Endodermal cell (in vitro differentiated cells): ENCODE data around the gene SLC35B2. TPM values are rescaled to one million over a fixed set of nuclear protein-coding genes. Genes with fewer than 3 reads are reported as not detected.
A peak's percentile ranks its signal among the peaks of the same experiment; 100 is the strongest.

Experiments
- DNase-seq: peaks from one replicate; pipeline ENCODE4 v3.0.0-alpha.2; 2017
- H3K27ac ChIP-seq: 2 replicates; pipeline ENCODE4 v1.5.1; 2013; ENCODE audit warnings: mild to moderate bottlenecking, low read depth, low read length, moderate library complexity
- H3K27me3 ChIP-seq: 2 replicates; pipeline ENCODE4 v1.6.1; 2013; ENCODE audit warnings: mild to moderate bottlenecking, low read length, moderate library complexity; ENCODE audit not compliant: insufficient read depth, control insufficient read depth, poor library complexity, severe bottlenecking
- H3K36me3 ChIP-seq: 2 replicates; pipeline ENCODE4 v1.7.0; 2013; ENCODE audit warnings: mild to moderate bottlenecking, low read length, moderate library complexity; ENCODE audit not compliant: control insufficient read depth, insufficient read depth
- H3K4me1 ChIP-seq: one replicate; pipeline ENCODE4 v1.7.0; 2013; ENCODE audit warnings: low read length; ENCODE audit not compliant: control insufficient read depth, insufficient read depth
- H3K4me3 ChIP-seq: 2 replicates; pipeline ENCODE4 v1.5.1; 2013; ENCODE audit warnings: mild to moderate bottlenecking, low read length, moderate library complexity
- H3K9ac ChIP-seq: 2 replicates; pipeline ENCODE4 v1.6.1; 2013; ENCODE audit warnings: mild to moderate bottlenecking, low read length, moderate library complexity; ENCODE audit not compliant: poor library complexity, severe bottlenecking; ENCODE audit errors: extremely low read depth
- H3K9me3 ChIP-seq: 2 replicates; pipeline ENCODE4 v1.6.1; 2013; ENCODE audit warnings: mild to moderate bottlenecking, low read length, moderate library complexity; ENCODE audit not compliant: control insufficient read depth
- H3K27ac Mint-ChIP-seq: 2 replicates; pipeline ENCODE4 v1.8.0; 2020; ENCODE audit warnings: mixed read lengths
- H3K27me3 Mint-ChIP-seq: 2 replicates; pipeline ENCODE4 v1.8.0; 2021; ENCODE audit warnings: mild to moderate bottlenecking, mixed read lengths; ENCODE audit not compliant: insufficient read depth
- H3K36me3 Mint-ChIP-seq: 2 replicates; pipeline ENCODE4 v1.8.0; 2020; ENCODE audit warnings: low read depth, mixed read lengths
- H3K4me1 Mint-ChIP-seq: 2 replicates; pipeline ENCODE4 v1.8.0; 2020; ENCODE audit warnings: mixed read lengths
- H3K4me3 Mint-ChIP-seq: 2 replicates; pipeline ENCODE4 v1.8.0; 2020; ENCODE audit warnings: mild to moderate bottlenecking, moderate library complexity, mixed read lengths
- H3K9me3 Mint-ChIP-seq: 2 replicates; pipeline ENCODE4 v1.8.0; 2020; ENCODE audit warnings: mild to moderate bottlenecking, mixed read lengths
- CTCF ChIP-seq: fragments of 200-600 bp; sonication (generic); conservative IDR thresholded peaks from 2 replicates; pipeline ENCODE4 v1.5.0; 2021; ENCODE audit warnings: antibody characterized with exemption, mild to moderate bottlenecking
- WGBS, 2 experiments: methylation state at CpG; one replicate each; pipeline versions ENCODE4 v1.1.5 to v1.1.7; 2013; ENCODE audit warnings: missing lambda C conversion rate in 2 of 2, mixed read lengths in 1 of 2; ENCODE audit not compliant: insufficient coverage in 1 of 2, insufficient read length in 1 of 2; 5-methylcytosine and 5-hydroxymethylcytosine counted together
- total RNA-seq, 2 donors: library from RNA; stranded (reverse); fragmentation: NEBNext Ultra II Directional in 1 of 2; extraction: Animal tissue kit (Norgen Biotek cat#: 25700) in 1 of 2; gene quantifications; 2 replicates in 1 of 2; 3 replicates in 1 of 2; pipeline ENCODE4 v1.2.1, GENCODE V29; 2021

SLC35B2 gene
- total RNA-seq, 2 donors from 2014 or later = 52.5 to 54.3 TPM

DNA sequence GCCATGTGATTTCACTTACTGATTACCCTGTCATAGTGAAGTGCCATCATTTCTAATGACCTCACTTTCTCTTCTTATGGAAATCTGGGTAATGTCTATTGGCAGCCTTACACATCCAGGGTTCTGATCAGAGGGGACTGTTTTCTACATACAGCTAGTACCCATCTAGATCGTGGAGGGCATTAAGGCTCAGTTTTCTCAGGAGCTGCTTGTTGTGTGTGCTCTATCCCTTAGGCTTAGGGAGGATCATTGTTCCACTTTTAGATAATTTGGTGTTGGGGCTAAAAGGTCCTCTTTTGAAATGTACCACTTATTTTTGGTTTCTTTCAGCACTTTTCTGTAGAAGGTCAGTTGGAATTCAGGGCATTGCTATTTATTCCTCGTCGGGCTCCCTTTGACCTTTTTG is 6.6 kb downstream of the SLC35B2 start:
- Histone ChIP-seq H3K27me3 (no peaks in the 10 kb centered on the region), H3K9ac (peak overlapping the region; percentile 21), H3K4me1 (no peaks in the 10 kb centered on the region), H3K4me3 (peak overlapping the region; percentile 100), H3K36me3 (peaks cover 74% of the 10 kb centered on the region), H3K9me3 (no peaks in the 10 kb centered on the region), H3K27ac (no peak overlapping the region)
- peaks cover 29% of the 10 kb centered on the region for H3K4me1 Mint-ChIP-seq
- peak overlapping the region; percentile 52 for H3K27ac Mint-ChIP-seq
- no peak overlapping the region for H3K4me3 Mint-ChIP-seq
- no peaks in the 10 kb centered on the region for H3K27me3 Mint-ChIP-seq
- peaks cover 81% of the 10 kb centered on the region for H3K36me3 Mint-ChIP-seq
- no peak for DNase-seq
- no peak for TF ChIP-seq CTCF
- WGBS, 2 experiments = 96% methylated on average over 3 of the region's 3 CpGs; no CpG with 5 or more reads in 1 of the 2 experiments
- peaks cover 2% of the 10 kb centered on the region for H3K9me3 Mint-ChIP-seq

GRCh38 chr6:44250067-44250717 is 7.1 kb downstream of the SLC35B2 start:
- Histone ChIP-seq H3K4me3 (peak overlapping the region; percentile 100), H3K27me3 (no peaks in the 10 kb centered on the region), H3K36me3 (peaks cover 73% of the 10 kb centered on the region), H3K9me3 (no peaks in the 10 kb centered on the region), H3K27ac (no peak overlapping the region), H3K9ac (no peak overlapping the region), H3K4me1 (no peaks in the 10 kb centered on the region)
- peak overlapping the region; percentile 98 for H3K4me3 Mint-ChIP-seq
- peaks cover 75% of the 10 kb centered on the region for H3K36me3 Mint-ChIP-seq
- peaks cover 2% of the 10 kb centered on the region for H3K9me3 Mint-ChIP-seq
- H3K4me1 Mint-ChIP-seq = peaks cover 29% of the 10 kb centered on the region
- H3K27me3 Mint-ChIP-seq = no peaks in the 10 kb centered on the region
- peak overlapping the region; percentile 37 for H3K27ac Mint-ChIP-seq
- no peak for DNase-seq
- WGBS, 2 experiments = 95 to 100% methylated on average over 3 to 6 of the region's 6 CpGs
- no peak for TF ChIP-seq CTCF

GRCh38 chr6:44249082-44249748 is 8.1 kb downstream of the SLC35B2 start:
- H3K4me3 Mint-ChIP-seq = peak overlapping the region; percentile 98
- no peaks in the 10 kb centered on the region for H3K4me1 ChIP-seq
- H3K9me3 ChIP-seq = no peaks in the 10 kb centered on the region
- H3K4me3 ChIP-seq = peak overlapping the region; percentile 100
- DNase-seq = no peak
- TF ChIP-seq CTCF = no peak
- H3K27ac Mint-ChIP-seq = peak overlapping the region; percentile 99
- H3K9ac ChIP-seq = peak overlapping the region; percentile 100
- H3K4me1 Mint-ChIP-seq = peaks cover 32% of the 10 kb centered on the region
- H3K27me3 ChIP-seq = no peaks in the 10 kb centered on the region
- H3K27me3 Mint-ChIP-seq = no peaks in the 10 kb centered on the region
- H3K36me3 Mint-ChIP-seq = peaks cover 67% of the 10 kb centered on the region
- no peak overlapping the region for H3K27ac ChIP-seq
- H3K9me3 Mint-ChIP-seq = peaks cover 2% of the 10 kb centered on the region
- H3K36me3 ChIP-seq = peaks cover 63% of the 10 kb centered on the region
- 92 to 98% methylated on average over 8 to 9 of the region's 9 CpGs for WGBS, 2 experiments
